B cell (primary cell): ENCODE measurements around the gene PAK4. TPM values are rescaled to one million over a fixed set of nuclear protein-coding genes. Genes with fewer than 3 reads are reported as not detected.

ENCODE experiments used
- ATAC-seq: fragments of 200-7000 bp; cut with Tn5 transposase; one replicate; pipeline ENCODE4 v1.10.0; 2021; ENCODE audit warnings: low read depth, mild to moderate bottlenecking, moderate number of reproducible peaks, moderate library complexity
- CTCF ChIA-PET: fragments of 350-600 bp; sonication (Branson Sonifier 250); formaldehyde crosslinking; loops from one replicate; lab custom pipeline; 2021; ENCODE audit warnings: antibody characterized with exemption, inconsistent platforms; lab: Charles Lee
- POLR2A ChIA-PET: fragments of 350-600 bp; sonication (Branson Sonifier 250); formaldehyde crosslinking; loops from one replicate; lab custom pipeline; 2021; ENCODE audit warnings: antibody characterized with exemption; lab: Charles Lee
- DNase-seq: peaks from one replicate; pipeline ENCODE4 v3.0.0; 2013
- H2AFZ ChIP-seq: 2 replicates; pipeline ENCODE4 v1.6.1; 2012; ENCODE audit warnings: mild to moderate bottlenecking, low read depth, low read length; ENCODE audit not compliant: insufficient read depth, poor library complexity, severe bottlenecking
- H3K27ac ChIP-seq, 2 donors: 1 replicate in 1 of 2; 2 replicates in 1 of 2; pipeline ENCODE4 v1.5.1; 2012 to 2013; ENCODE audit warnings: low read length in 2 of 2, mild to moderate bottlenecking in 2 of 2, moderate library complexity in 1 of 2
- H3K27me3 ChIP-seq, 4 experiments: fragments of 200-600 bp in 1 of 4; sonication (generic) in 1 of 4; replicated peaks in 1 of 4; 1 replicate in 2 of 4; 2 replicates in 2 of 4; pipeline versions ENCODE4 v1.6.1 to v1.7.0; 2013 to 2016; ENCODE audit warnings: low read length in 3 of 4, mild to moderate bottlenecking in 2 of 4, mixed read lengths in 1 of 4, moderate library complexity in 1 of 4; ENCODE audit not compliant: insufficient read depth in 4 of 4, control insufficient read depth in 3 of 4; ENCODE audit errors: control extremely low read depth in 1 of 4
- H3K36me3 ChIP-seq, 2 experiments: replicated peaks in 1 of 2; 1 replicate in 1 of 2; 2 replicates in 1 of 2; pipeline versions ENCODE4 v1.6.1 to v1.7.1; 2013; ENCODE audit warnings: low read length in 1 of 2; ENCODE audit not compliant: insufficient read depth in 2 of 2, control insufficient read depth in 1 of 2; ENCODE audit errors: control extremely low read depth in 1 of 2, extremely low read depth in 1 of 2
- H3K4me1 ChIP-seq, 2 donors: fragments of 200-600 bp in 1 of 2; sonication (generic) in 1 of 2; 1 replicate in 1 of 2; 2 replicates in 1 of 2; pipeline versions ENCODE4 v1.5.1 to v1.6.1; 2013 to 2017; ENCODE audit warnings: low read length in 2 of 2; ENCODE audit not compliant: control insufficient read depth in 2 of 2, insufficient read depth in 2 of 2
- H3K4me2 ChIP-seq: replicated peaks from 2 replicates; pipeline ENCODE3; 2012; ENCODE audit warnings: mild to moderate bottlenecking, low read depth, low read length; ENCODE audit not compliant: poor library complexity, severe bottlenecking
- H3K4me3 ChIP-seq, 5 experiments: fragments of 200-600 bp in 1 of 5; sonication (generic) in 1 of 5; 1 replicate in 3 of 5; 2 replicates in 2 of 5; pipeline versions ENCODE4 v1.5.1 to v1.7.0; 2011 to 2016; ENCODE audit warnings: low read length in 4 of 5, mild to moderate bottlenecking in 4 of 5, low read depth in 2 of 5, control low read depth in 1 of 5, moderate library complexity in 1 of 5; ENCODE audit not compliant: insufficient read depth in 1 of 5; ENCODE audit errors: control extremely low read depth in 1 of 5, extremely low read depth in 1 of 5
- H3K79me2 ChIP-seq: fragments of 200-600 bp; sonication (generic); one replicate; pipeline ENCODE4 v1.6.0; 2016; ENCODE audit warnings: low read length; ENCODE audit not compliant: control insufficient read depth, insufficient read depth
- H3K9ac ChIP-seq: fragments of 200-600 bp; sonication (generic); 2 replicates; pipeline ENCODE4 v1.6.1; 2017; ENCODE audit warnings: mild to moderate bottlenecking, low read length, moderate library complexity
- H3K9me3 ChIP-seq, 3 donors: one replicate each; pipeline versions ENCODE4 v1.6.1 to v1.7.1; 2013; ENCODE audit warnings: low read length in 2 of 3; ENCODE audit not compliant: control insufficient read depth in 2 of 3, insufficient read depth in 1 of 3; ENCODE audit errors: control extremely low read depth in 1 of 3
- H4K20me1 ChIP-seq: 2 replicates; pipeline ENCODE4 v1.6.0; 2012; ENCODE audit warnings: mild to moderate bottlenecking, low read length; ENCODE audit not compliant: insufficient read depth, control insufficient read depth, poor library complexity, severe bottlenecking
- H3K27ac Mint-ChIP-seq: one replicate; pipeline ENCODE4 v1.8.0; 2021; ENCODE audit warnings: mixed read lengths
- H3K27me3 Mint-ChIP-seq: one replicate; pipeline ENCODE4 v1.8.0; 2021; ENCODE audit warnings: mixed read lengths
- H3K4me1 Mint-ChIP-seq: one replicate; pipeline ENCODE4 v1.8.0; 2021; ENCODE audit warnings: mixed read lengths
- H3K4me3 Mint-ChIP-seq: one replicate; pipeline ENCODE4 v1.8.0; 2021; ENCODE audit warnings: mixed read lengths
- H3K9me3 Mint-ChIP-seq: one replicate; pipeline ENCODE4 v1.8.0; 2022; ENCODE audit warnings: mixed read lengths; ENCODE audit not compliant: insufficient read depth
- CTCF ChIP-seq: fragments of 200-600 bp; IDR thresholded peaks from one replicate; pipeline ENCODE4 v1.8.0; 2022; ENCODE audit warnings: antibody characterized with exemption, mild to moderate bottlenecking
- EZH2 ChIP-seq: IDR thresholded peaks from 2 replicates; pipeline ENCODE4 v1.6.1; 2012; ENCODE audit warnings: borderline replicate concordance, low read depth, mild to moderate bottlenecking, moderate library complexity, low read length; ENCODE audit not compliant: insufficient read depth, poor library complexity, severe bottlenecking
- WGBS: methylation state at CpG from one replicate; pipeline ENCODE4 v1.1.5; 2013; ENCODE audit warnings: missing lambda C conversion rate; ENCODE audit not compliant: insufficient coverage; 5-methylcytosine and 5-hydroxymethylcytosine counted together
- intact Hi-C: fragments of 100-400 bp; cut with micrococcal nuclease; formaldehyde crosslinking; loops from one replicate; pipeline ENCODE4 v1.10.0; 2022
- polyA plus RNA-seq: library from polyadenylated mRNA; depleted of rRNA; stranded (reverse); fragments of >200 nt; gene quantifications from 2 replicates; pipeline ENCODE4 v1.2.3, GENCODE V29; 2012
- total RNA-seq, 2 donors: library from RNA; stranded (reverse); fragments of 120-200 nt in 1 of 2; gene quantifications; 1 replicate in 1 of 2; 2 replicates in 1 of 2; pipeline versions ENCODE4 v1.2.3 to v1.2.4, GENCODE V29; 2013 to 2022

PAK4 gene
- total and polyA plus RNA-seq, 2 donors (not counting 1 experiment from before 2014, with no cell fraction given) = 12.0 to 23.3 TPM

GRCh38 chr19:39154100-39154628, 28.6 kb downstream of the PAK4 start:
- H3K27me3 Mint-ChIP-seq = no peaks in the 10 kb centered on the region
- peaks cover 40% of the 10 kb centered on the region for H4K20me1 ChIP-seq
- WGBS = 96% methylated on average over 9 of the region's 13 CpGs
- H3K9me3 ChIP-seq = no peaks in the 10 kb centered on the region
- ATAC-seq (no peak), DNase-seq (no peak)
- peaks cover 75% of the 10 kb centered on the region for H3K79me2 ChIP-seq
- H3K36me3 ChIP-seq = no peaks in the 10 kb centered on the region
- intact Hi-C loops = no loop called here
- no peak overlapping the region for H3K4me3 ChIP-seq
- H3K27ac ChIP-seq = no peak overlapping the region
- H3K27me3 ChIP-seq = no peaks in the 10 kb centered on the region
- no peak overlapping the region for H3K4me3 Mint-ChIP-seq
- peaks cover 6% of the 10 kb centered on the region for H3K4me1 Mint-ChIP-seq
- no peak overlapping the region for H3K27ac Mint-ChIP-seq
- no peaks in the 10 kb centered on the region for H3K9me3 Mint-ChIP-seq
- CTCF ChIA-PET = no interaction called here
- H3K4me2 ChIP-seq = no peak overlapping the region
- no peaks in the 10 kb centered on the region for H3K4me1 ChIP-seq
- POLR2A ChIA-PET = no interaction called here
- H3K9ac ChIP-seq = no peak overlapping the region
- H2AFZ ChIP-seq = no peak overlapping the region
- TF ChIP-seq EZH2 = no peak
- TF ChIP-seq CTCF = no peak

- Histone ChIP-seq H3K4me1 (no peaks in the 10 kb centered on the region), H3K9me3 (no peaks in the 10 kb centered on the region), H4K20me1 (peaks cover 39% of the 10 kb centered on the region), H3K4me2 (no peak overlapping the region), H3K9ac (no peak overlapping the region), H3K36me3 (no peaks in the 10 kb centered on the region), H3K4me3 (no peak overlapping the region), H3K27ac (no peak overlapping the region), H3K79me2 (peaks cover 72% of the 10 kb centered on the region), H3K27me3 (no peaks in the 10 kb centered on the region), H2AFZ (no peak overlapping the region)
- TF ChIP-seq CTCF (no peak), EZH2 (no peak)
- ChIA-PET CTCF (no interaction called here), POLR2A (no interaction called here)
- Mint-ChIP-seq H3K9me3 (no peaks in the 10 kb centered on the region), H3K4me3 (no peak overlapping the region), H3K4me1 (peaks cover 6% of the 10 kb centered on the region), H3K27ac (no peak overlapping the region), H3K27me3 (no peaks in the 10 kb centered on the region)
- no peak for DNase-seq
- no peak for ATAC-seq
- WGBS = 96% methylated on average over 10 of the region's 11 CpGs
- intact Hi-C loops = no loop called here
Observed at GRCh38 chr19:39154629-39155100, 29.1 kb downstream of the PAK4 start.
